ENCODE measurements around the gene HEBP1.

DNA sequence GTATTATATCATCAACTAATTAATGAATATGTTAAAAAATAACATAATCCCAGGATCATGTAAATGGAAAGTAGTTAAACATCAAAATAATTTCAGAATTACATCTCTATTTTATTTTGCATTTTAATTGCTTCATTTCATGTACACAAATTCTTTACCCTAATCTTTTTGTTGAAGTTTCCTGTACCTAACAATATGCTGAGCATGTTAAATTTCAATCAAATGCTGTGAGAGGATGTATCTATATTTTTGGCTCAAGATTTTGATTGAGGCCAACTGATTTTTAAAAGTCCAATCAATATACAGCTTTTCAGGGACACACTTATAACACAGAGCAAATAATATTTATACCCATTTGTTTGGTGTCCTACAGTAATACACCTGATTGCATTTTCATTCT lies 54.5 kb downstream of the HEBP1 start:
- no peak for TF ChIP-seq POLR2AphosphoS5 (IDR thresholded peaks at IDR 0.05)
- no peak for TF ChIP-seq CTCF (IDR thresholded peaks at IDR 0.05)
- TF ChIP-seq POLR2A (IDR thresholded peaks at IDR 0.05) = no peak

Measured in prostate gland (tissue), 2 donors.